HG03439 (cell line): ENCODE data around the gene TTLL5.

Experiments used
- ATAC-seq: cut with Tn5 transposase; IDR thresholded peaks from one replicate; pipeline ENCODE4 v1.9.1; 2021; ENCODE audit warnings: mild to moderate bottlenecking, moderate library complexity; ENCODE audit not compliant: unreplicated experiment

Gene TTLL5

DNA sequence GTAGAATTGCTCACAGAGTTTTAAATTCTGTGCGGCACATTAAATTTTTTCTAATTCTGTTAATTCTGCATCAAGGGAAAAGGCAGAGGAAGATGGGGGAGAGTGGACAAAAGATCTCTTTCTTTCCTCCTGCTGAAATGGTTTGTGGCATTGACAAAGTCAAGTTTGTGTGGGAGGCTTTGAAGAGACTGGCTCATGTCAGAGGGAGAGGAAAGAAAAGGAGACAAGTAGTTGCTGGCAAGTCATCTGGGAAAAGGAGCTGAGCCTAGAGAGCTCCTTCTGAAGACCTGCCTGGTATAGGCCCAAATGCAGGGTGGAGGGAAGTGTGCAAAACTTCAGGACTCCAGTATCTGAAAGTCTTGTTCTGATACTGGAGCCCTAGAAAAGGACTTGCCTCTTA, 36.3 kb downstream of the TTLL5 start:
- no peak for ATAC-seq

DNA sequence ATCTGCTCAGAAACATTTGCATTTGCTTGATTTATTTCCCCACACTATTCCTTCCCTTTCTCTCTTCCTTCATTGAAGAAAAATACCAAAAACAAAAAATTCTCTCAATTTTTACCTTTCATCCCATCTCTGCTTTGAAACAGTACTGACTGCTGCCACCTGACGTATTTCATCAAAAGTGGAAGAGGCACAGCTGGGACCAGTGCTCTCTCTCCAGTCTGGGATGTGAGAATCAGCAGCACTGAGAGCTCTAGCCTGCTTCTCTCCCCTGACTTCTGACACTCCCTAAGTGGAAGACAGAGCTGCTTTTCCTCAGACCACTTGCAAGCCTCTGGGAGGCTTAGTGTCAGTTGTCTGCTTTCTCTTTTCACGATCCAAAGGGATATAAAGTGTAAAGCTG, 36.9 kb downstream of the TTLL5 start:
- no peak for ATAC-seq

DNA sequence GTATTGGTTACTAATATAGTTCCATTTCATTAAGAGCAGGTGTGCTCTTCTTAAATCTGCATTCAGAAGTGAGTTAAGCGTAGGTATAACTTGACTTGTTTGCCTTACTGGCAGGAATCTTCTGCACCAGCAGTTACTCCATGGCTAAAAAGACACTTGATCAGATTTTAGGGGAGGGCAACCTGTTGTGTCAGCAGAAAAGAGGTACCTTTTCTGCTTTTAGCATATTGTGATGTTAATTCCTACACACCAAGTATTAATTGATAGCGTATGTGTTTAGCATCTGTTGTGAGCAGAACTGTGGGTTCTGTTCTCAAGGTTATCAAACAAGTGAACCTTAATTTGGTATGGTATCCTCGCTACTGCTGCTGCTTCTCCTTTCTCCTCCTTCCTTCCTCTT, 38.3 kb downstream of the TTLL5 start:
- ATAC-seq = no peak

DNA sequence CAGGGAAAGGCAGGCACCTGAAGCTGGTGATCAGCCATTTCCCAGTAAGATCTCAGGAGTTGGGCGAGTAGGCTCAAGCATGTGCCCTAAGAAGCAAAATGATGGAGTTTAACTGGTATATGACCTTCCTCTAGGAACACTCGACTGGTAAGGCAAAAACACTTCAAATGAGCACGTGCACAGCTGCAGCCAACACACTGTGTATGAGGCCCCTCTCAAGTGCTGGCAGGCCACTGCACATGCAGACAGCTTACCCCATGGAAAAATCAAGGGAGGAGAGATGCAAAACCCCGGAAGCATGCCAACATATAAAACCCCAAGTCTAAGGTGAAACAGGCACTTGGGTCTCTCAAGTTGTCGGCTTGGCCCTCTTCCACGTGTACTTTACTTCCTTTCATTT, 39.2 kb downstream of the TTLL5 start:
- no peak for ATAC-seq

DNA sequence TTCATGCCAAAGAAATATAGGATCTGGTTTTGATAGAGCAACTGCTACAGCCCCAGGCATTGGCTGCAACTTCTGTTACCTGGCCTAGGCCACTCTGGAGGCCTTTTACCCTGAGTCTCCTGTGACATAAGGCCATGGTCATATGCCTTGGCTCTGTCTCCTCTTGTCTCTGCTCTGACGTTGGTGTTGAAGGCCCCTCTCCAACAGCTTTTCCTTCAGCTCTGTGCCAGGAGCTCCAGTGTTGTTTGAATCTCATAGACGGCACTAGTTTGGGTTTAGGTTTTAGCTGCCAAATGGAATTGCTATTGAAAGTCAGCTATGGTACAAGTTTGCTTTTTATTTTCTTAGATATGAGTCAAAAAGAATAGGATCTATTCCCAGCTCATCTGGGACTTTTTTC, 41.1 kb downstream of the TTLL5 start:
- no peak for ATAC-seq

DNA sequence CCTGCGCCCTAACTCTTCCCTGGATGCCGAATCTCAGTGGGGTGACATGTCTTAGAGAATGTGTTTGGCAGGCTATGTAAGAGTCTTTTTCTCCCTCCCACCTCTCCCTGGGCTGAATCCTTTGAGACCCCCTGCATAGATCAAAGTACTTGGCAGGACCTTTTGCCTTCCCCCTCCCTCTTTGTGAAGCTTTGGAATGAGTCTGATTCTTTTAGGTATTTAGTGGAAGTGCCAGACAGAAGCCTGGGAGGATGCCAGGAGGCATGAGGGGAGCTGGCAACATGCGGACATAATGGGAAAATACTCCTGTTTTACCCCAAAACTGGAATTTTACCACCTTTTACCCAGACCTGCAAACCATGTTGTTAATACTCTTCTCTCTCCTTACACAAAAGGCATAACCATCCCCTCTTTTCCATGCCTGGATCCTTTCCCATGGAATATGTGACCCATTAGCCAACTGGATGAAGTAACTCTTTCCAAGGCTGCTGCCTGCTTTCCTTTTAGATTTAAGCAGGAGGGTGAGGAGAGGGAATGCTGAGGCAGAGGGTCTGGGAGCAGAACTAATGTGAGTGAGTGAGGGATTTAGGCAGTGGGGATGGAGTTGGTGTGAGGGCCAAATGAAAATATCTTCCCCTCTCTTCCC, 41.7 kb downstream of the TTLL5 start:
- ATAC-seq = no peak

DNA sequence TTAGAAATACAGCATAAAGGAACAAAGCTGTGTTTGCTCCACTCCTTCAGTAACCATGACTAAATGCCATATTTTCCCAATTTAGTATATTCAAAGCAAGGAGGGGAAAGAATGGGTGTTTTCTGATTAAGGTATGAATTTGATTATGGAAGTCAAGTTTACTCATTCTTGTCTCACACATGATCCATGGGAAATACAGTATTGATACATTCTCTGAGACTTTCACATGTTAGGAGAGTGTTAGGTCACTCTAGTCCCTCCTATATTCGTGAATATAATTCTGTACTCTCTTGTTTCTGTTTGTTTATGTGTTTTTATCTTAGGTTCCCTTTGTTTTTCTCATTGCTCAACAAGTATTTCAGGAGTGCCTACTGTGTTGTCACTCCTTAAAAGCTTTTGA, 42.4 kb downstream of the TTLL5 start:
- ATAC-seq = no peak

DNA sequence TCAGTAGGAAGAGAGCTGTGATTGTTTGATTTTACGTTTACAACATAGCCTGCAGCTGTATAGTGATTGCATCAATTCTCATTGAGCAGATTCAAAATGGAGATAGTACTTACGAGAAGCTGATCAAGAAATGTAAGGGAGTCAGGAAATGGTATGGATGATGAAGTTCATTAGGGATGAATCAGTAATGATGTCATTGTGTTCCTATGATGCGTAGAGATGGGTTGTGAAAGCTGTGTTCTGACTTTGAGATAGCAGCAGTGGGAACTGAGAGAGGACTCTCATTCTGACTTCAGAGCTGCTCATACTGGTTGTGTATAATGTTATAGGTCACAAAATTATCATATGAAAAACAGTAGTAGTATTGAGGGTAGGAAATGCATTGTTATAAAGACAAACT, 44.0 kb downstream of the TTLL5 start:
- ATAC-seq = no peak

DNA sequence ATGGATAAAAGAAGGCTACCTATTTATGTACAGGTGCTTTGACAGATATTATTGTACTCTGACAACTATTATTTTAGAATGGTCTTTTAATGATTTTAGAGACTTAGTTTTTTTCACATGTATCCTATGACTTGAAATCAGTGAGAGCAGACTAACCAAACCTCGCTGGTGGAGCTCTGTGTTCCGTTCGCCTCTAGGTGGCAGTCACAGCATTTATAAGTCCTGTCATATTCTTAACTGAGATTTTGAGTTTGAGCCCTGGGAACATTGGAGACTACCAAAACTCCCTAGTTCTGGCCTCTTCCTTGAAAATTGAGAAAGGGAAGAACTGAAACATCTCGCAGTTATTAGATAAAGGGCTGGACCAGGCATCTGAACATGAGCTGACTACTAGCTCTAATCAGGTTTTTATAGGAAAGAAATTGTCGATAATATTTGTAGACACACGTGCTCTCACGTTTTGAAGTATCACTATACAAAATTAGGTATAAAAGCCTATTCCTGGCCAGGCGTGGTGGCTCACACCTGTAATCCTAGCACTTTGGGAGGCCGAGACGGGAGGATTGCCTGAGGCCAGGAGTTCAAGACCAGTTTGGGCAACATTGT, 48.3 kb downstream of the TTLL5 start:
- no peak for ATAC-seq

DNA sequence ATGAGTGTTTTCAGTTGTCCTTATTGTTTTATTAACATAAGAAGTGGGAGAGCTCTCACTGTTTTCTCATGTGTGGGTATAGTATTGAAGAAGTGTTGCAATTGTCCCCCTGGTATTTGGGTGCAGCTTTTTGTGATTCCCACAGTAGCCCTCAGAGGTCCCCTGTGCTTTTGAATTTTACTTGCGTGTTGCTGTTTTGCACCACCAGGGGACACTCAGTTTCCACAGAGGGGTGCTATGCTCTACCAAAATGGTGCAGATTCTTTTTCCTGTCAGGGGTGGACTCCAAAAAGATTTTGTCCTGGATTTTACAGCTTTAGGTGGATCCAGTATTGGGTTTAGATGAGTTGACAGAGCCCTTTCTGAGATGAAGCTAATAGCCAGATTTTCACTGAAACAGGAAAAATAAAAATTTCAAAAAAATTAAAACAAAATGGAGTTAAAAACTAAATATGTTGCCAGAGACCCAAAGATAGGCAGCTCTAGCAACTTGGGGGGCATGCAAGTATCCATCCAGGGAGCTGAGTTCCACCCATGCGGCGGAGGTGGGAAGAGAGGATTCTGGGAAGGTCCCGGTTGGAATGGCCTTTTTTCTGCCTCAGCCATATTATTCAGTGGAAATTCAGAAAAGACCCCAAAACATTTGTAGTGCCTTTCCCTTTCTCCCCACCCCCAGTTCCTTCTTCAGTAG, 50.2 kb downstream of the TTLL5 start:
- no peak for ATAC-seq

DNA sequence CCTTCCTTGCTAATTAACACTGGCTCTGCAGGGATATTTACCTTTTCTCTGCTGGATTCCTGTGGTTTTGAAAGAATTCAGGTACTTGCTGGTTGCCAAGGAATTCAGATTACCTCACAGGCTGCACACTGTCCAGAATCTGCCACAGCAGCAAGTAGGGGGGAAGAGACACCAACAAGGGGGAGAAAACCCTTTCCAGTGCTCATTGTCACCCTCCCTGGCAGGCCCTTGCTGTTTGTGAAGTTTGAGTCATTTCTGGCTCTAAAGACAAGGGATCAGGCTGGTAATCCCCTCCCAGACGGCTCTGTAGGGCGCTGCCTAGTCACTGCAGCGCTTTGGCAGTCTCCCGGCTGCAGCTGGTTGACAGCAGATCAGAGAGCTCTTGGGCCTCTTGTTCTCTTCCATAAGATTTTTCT, 50.8 kb downstream of the TTLL5 start:
- ATAC-seq = no peak

DNA sequence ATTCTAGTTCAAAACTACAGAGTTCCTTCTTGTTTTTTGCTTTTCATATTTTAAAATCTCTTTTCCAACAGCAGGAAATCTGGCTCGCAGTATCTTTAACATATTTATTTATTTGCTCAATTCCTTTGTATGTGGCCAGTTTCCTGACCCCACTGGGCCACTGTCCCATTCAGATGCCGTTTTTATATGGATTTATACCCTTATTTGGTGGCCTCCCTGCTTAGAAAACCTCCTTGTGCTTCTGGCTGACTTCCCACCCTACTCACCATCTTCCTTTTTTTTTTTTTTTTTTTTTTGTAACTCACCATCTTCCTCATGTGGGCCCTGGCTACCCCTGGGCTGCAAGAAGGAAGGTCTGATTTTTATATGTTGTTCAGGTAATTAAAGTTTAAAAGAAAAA, 53.9 kb downstream of the TTLL5 start:
- no peak for ATAC-seq

DNA sequence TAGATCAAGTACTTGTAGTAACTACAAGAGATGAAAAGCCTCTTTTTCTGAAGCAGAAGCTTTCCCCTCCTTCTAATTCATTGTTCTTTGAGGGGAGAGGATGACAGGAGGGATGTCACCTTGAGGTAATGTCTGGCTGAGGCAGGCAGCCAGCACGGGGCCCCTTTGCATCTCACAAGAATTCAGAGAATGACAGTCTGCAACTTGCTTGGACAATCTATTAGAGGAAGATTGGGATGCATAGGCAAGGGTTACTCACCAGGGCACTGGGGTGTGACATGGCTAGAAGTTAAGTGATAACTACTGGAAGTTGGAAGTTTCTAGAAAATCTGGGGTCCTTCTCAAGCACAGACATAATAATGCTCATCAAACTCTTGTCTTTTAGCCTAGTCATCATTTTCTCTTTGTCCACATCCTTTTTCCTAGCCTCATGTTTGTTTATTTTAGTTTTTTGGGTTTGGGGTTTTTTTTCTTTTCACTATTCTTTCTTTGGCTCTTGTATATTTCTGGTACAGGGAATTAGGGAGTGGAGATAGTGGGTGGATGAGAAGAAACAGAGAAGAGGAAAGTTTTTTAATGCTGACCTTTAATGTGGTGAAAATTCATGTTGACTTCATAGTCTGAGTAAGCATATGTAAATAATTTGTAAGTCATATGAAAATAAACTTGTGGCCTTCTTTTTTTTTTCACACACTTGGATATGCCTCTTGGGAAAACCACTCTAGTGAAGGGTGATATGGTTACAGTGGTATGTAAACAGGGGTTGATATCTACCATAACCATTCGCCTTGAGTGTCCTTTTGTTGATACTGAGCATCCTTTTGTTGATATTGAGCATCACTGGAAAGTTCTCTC, 55.1 kb downstream of the TTLL5 start:
- ATAC-seq = no peak

DNA sequence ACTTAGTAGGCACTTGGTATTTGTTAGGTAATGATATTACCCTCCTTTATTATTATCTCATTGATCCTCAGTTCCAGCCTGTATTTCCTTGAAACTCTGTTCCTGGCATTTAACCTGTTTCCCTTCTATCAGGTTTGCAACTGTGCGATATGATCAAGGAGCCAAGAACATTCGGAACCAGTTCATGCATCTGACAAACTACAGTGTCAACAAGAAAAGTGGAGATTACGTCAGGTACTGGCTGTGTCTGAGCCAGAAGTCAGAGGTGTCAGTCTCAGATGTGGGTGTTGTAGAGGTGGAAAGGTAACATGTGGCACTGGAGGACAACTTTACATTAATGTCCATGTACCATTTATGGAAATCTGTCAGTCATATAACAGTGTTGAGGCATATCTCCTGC, 56.7 kb downstream of the TTLL5 start:
- ATAC-seq = no peak

DNA sequence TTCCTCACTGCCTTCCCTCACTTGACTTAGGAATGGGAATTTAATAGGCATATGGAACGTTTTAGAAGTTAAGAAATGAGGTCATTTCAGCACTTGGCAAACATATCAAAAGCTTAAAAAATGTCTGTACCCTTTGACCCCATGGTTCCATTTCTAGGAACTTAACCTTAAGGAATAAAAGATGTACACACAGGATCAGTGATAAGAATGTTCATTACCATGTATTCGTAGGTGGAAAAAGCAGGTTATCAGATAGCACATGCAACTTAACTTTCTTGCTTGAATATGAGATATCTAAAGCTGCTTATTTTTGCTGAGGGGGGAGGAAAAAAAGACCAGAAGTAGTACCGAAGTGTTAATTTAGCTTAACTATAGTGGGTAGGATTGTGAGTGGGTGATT, 57.2 kb downstream of the TTLL5 start:
- ATAC-seq = no peak

DNA sequence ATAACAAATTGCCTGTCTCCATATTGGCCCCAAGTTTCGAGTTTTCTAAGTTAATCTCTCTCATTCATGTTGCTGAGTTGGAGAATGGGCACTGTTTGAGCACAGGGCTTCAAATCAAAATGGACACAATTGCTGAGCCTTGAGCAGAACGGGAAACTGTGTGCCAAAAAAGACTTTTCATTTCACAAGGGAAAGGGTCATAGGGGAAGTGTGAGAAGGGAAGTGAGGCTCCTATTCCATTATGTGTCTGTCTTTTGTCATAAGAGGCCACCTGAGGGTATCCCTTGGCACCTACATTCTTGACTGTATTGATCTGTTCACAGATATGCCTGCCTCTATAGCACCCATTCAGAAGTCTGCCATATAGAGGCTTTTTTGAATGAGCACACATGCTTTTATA, 59.1 kb downstream of the TTLL5 start:
- no peak for ATAC-seq

DNA sequence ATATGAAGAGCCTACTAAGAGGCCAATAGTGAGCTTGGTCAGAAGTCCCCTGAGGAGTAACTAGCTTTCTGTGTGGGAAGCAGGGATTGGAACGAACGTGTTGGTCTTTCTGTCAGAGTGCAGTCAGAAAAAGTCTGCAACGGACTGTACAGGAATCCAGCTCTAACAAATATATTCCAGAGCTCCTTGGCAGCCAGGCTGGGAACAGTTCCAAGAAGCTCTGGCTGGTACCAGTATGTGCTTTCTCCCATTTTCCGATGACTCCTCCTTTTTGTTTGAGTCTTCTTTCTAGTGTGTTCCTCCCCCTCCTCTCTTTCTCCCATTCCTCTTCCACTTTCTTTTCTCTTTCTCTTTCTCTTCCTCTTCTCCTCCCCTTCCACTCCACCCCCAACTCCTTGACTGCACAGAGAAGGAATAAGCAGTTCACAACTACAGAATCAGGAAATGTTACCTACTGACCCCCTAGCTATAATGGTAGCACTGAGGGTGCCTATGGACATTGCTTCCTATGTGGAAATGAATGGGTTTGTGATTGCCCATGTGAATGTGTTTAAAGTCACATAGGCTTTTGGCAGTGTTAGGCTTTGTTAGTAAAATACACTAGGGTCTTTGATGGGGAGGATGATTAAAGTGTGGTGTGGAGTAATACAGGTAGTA, 59.9 kb downstream of the TTLL5 start:
- ATAC-seq = no peak

DNA sequence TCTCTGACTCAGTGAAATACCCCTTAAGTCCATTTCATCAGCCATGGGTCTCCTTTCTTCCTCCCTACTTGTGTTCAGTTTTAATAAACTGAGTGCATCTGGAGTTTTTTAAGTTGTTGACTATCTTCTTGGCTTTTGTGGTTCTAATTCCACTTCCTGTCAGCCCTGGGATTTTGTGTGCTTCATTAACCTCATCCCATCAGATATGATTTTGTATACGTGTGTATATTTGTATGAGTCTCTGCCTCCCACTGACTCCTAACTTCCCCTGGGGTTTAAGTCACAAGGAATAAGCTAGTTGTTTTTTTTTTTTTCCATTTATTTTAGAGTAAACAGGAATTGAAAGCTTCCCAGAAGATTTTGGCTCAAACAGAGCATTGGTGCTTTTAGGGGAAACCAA, 62.7 kb downstream of the TTLL5 start:
- no peak for ATAC-seq

DNA sequence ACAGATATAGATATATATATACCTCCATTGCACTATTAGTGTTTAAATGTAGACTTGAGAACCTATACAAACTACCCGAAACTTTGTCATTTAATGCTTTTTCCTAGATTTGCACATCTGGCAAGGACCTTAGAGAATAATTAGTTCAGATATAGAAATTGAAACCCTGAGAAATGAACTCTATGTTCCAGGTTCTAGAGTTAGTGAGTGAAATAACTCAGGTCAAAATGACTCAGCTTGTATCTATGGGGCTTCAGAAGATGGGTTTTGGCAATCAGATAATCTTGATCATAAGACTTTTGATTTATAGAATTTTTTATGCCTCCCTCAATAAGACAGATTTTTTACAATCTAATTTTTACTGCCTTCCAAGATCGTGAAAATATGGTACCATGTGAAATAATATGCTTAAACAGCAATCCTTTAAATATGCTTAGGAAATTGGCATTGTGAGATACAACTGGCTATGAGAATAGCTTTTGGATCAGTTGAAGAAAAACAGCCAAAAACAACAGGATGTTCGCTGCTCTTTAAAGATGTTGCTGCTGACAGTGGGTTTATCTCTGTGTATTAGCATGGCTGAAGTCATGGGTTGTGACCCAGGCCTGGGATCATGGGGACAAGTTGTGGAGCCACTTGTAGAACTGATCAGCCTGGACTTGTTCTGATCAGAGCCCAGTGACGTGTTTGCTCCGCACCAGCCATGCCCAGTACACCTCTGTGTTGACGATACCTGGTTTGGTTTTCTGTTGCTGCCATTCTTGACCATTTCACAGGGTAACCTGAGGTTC, 63.6 kb downstream of the TTLL5 start:
- ATAC-seq = no peak

DNA sequence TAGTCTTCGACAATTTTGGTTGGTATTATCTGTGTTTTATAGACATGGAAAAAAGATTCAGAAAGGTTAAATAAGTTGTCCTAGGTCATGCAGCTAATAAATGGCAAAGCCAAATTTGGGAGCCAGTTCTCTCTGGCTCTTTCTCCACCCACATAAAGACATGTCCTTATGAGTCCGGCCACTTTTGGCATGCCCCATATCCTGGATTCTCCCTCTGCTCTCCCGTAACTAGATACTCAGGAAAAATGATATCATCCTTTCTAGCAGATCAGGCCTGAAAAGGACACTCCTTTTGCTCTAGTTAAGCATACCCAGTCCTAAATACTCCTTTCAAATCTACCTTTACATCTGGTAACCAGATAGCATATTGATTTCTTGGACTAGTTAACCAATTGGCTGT, 64.4 kb downstream of the TTLL5 start:
- no peak for ATAC-seq
